Chondrocyte (in vitro differentiated cells): ENCODE measurements around the gene FAM186B. TPM values are rescaled to one million over a fixed set of nuclear protein-coding genes. Genes with fewer than 3 reads are reported as not detected.

ENCODE experiments used
- DNase-seq: peaks from one replicate; pipeline ENCODE4 v3.0.0; 2021; ENCODE audit warnings: mixed read lengths, low spot score
- H3K27ac Mint-ChIP-seq: one replicate; pipeline ENCODE4 v1.8.0; 2021; ENCODE audit warnings: mild to moderate bottlenecking, moderate library complexity, mixed read lengths; ENCODE audit not compliant: unreplicated experiment
- H3K27me3 Mint-ChIP-seq: 2 replicates; pipeline ENCODE4 v1.8.0; 2021; ENCODE audit warnings: low read depth, mixed read lengths
- H3K36me3 Mint-ChIP-seq: 2 replicates; pipeline ENCODE4 v1.8.0; 2021; ENCODE audit warnings: low read depth, mixed read lengths
- H3K4me1 Mint-ChIP-seq: 2 replicates; pipeline ENCODE4 v1.8.0; 2021; ENCODE audit warnings: low read depth, mild to moderate bottlenecking, mixed read lengths
- H3K4me3 Mint-ChIP-seq: one replicate; pipeline ENCODE4 v1.8.0; 2021; ENCODE audit warnings: mild to moderate bottlenecking, moderate library complexity, mixed read lengths; ENCODE audit not compliant: unreplicated experiment
- H3K9me3 Mint-ChIP-seq: 2 replicates; pipeline ENCODE4 v1.8.0; 2021; ENCODE audit warnings: low read depth, mixed read lengths
- CTCF ChIP-seq: fragments of 200-600 bp; sonication (generic); IDR thresholded peaks from 2 replicates; pipeline ENCODE4 v1.5.0; 2021; ENCODE audit warnings: antibody characterized with exemption, mild to moderate bottlenecking, moderate library complexity
- total RNA-seq: library from RNA; stranded (reverse); gene quantifications from 3 replicates; pipeline ENCODE4 v1.2.1, GENCODE V29; 2021

Gene FAM186B
- total RNA-seq, 1 donor from 2014 or later, result 0.27 TPM

- Mint-ChIP-seq H3K36me3 (peaks cover 4% of the 10 kb centered on the region), H3K27ac (no peak overlapping the region), H3K4me3 (no peak overlapping the region), H3K9me3 (no peaks in the 10 kb centered on the region), H3K27me3 (no peaks in the 10 kb centered on the region), H3K4me1 (no peaks in the 10 kb centered on the region)
- DNase-seq, result no peak
- TF ChIP-seq CTCF, result no peak
Measured at GRCh38 chr12:49599961-49600360, 5.5 kb downstream of the FAM186B start.

GRCh38 chr12:49598527-49598926, 6.9 kb downstream of the FAM186B start:
- H3K4me1 Mint-ChIP-seq, result no peaks in the 10 kb centered on the region
- H3K27ac Mint-ChIP-seq, result no peak overlapping the region
- no peak overlapping the region for H3K4me3 Mint-ChIP-seq
- peaks cover 4% of the 10 kb centered on the region for H3K36me3 Mint-ChIP-seq
- H3K9me3 Mint-ChIP-seq, result no peaks in the 10 kb centered on the region
- H3K27me3 Mint-ChIP-seq, result no peaks in the 10 kb centered on the region
- TF ChIP-seq CTCF, result no peak
- DNase-seq, result no peak

- Mint-ChIP-seq H3K4me1 (peaks cover 38% of the 10 kb centered on the region), H3K36me3 (peaks cover 6% of the 10 kb centered on the region), H3K27me3 (no peaks in the 10 kb centered on the region), H3K27ac (no peak overlapping the region), H3K4me3 (no peak overlapping the region), H3K9me3 (peaks cover 8% of the 10 kb centered on the region)
- DNase-seq, result no peak
- TF ChIP-seq CTCF, result no peak
Measured at GRCh38 chr12:49588721-49589516, 16.5 kb downstream of the FAM186B start.

- no peak for TF ChIP-seq CTCF
- Mint-ChIP-seq H3K36me3 (peaks cover 6% of the 10 kb centered on the region), H3K9me3 (peaks cover 8% of the 10 kb centered on the region), H3K27me3 (no peaks in the 10 kb centered on the region), H3K27ac (no peak overlapping the region), H3K4me3 (no peak overlapping the region), H3K4me1 (peaks cover 45% of the 10 kb centered on the region)
- no peak for DNase-seq
Measured at GRCh38 chr12:49588281-49588680, 17.2 kb downstream of the FAM186B start.

- no peak for TF ChIP-seq CTCF
- no peak for DNase-seq
- Mint-ChIP-seq H3K36me3 (peaks cover 6% of the 10 kb centered on the region), H3K27me3 (no peaks in the 10 kb centered on the region), H3K27ac (no peak overlapping the region), H3K4me1 (peaks cover 54% of the 10 kb centered on the region), H3K9me3 (peaks cover 8% of the 10 kb centered on the region), H3K4me3 (no peak overlapping the region)
Measured at GRCh38 chr12:49587174-49587908, 18.1 kb downstream of the FAM186B start.
